GM19193 (cell line): ENCODE data around the gene LUC7L3.

Experiments
- POLR2A ChIP-seq: IDR thresholded peaks from 4 replicates; pipeline ENCODE4 v1.6.1; 2011; ENCODE audit not compliant: insufficient read depth, insufficient read length; ENCODE audit errors: extremely low read depth

LUC7L3 gene, protein sequence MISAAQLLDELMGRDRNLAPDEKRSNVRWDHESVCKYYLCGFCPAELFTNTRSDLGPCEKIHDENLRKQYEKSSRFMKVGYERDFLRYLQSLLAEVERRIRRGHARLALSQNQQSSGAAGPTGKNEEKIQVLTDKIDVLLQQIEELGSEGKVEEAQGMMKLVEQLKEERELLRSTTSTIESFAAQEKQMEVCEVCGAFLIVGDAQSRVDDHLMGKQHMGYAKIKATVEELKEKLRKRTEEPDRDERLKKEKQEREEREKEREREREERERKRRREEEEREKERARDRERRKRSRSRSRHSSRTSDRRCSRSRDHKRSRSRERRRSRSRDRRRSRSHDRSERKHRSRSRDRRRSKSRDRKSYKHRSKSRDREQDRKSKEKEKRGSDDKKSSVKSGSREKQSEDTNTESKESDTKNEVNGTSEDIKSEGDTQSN

DNA sequence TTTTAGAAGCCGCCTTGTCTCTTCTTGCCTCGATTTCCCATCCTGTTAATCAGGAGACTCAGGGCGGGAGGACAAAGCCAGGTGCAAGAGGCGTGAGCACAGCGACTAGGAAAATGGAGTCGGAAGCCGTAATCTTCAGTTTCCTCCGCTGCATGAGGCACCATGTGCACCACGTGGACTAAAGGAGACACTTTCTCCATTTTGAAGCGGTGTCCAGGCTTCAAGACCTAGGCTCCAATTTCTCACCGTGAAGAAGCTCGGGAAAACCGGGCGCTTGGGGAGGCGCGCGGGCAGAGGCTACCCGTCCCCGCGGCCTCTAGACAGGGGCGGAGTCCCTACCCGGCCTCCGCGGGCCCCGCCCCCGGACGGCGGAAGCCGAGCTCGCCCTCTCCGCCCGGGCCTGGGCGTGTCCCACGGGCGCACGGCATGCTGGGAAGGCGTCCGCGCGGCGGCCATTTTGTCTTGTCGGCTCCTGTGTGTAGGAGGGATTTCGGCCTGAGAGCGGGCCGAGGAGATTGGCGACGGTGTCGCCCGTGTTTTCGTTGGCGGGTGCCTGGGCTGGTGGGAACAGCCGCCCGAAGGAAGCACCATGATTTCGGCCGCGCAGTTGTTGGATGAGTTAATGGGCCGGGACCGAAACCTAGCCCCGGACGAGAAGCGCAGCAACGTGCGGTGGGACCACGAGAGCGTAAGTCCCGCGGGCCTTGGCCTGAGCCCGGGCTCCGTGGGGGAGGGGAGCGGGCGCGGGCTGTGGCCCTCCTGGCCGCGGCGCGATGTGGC, at the start of gene LUC7L3:
Gene LUC7L3 (plus strand): TSS at position 460 of the 780 bp plus-strand sequence. CDS start 130 bp downstream, at position 590.
- TF ChIP-seq POLR2A, result peak; percentile 97

DNA sequence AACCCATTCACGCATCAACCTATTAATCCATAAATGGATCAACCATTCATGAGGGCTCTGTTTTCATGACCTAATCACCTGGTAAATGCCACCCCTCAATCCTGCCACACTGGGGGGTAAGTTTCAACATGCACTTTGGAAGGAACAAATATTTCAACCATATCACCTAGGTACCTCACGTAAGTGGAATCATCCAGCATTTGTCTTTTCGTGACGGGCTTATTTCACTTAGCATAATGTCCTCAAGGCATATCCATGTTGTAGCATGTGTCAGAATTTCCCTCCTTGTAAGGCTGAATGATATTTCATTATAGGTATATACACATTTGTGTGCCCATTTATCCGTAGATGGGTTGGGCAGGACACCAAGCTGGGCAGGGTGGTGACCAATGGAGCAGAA, 47.3 kb upstream of the LUC7L3 start:
- TF ChIP-seq POLR2A, result no peak

DNA sequence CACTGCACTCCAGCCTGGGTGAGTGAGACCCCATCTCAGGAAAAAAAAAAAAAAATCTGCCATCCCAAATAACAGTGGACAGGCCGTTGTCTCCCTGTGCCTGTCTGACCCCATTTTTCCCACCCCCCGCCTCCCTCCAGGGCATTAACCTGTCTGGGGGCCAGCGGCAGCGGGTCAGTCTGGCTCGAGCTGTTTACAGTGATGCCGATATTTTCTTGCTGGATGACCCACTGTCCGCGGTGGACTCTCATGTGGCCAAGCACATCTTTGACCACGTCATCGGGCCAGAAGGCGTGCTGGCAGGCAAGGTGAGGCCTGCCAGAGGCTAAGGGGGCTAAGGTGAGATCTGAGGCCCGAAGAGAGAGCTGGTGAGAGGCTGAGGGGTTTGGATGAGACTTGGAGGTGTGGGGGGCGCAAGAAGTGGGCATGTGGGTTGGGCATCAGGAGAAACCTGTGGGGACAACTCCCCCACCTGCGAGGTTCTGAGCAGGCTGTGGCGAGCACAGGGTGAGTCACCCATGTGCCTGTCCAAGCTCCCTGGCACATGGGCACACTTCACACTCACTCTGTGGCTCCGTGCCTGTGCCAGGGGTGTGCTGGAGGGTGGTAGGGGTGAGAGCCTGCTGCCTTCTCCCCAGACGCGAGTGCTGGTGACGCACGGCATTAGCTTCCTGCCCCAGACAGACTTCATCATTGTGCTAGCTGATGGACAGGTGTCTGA, 46.4 kb upstream of the LUC7L3 start:
- TF ChIP-seq POLR2A, result no peak

DNA sequence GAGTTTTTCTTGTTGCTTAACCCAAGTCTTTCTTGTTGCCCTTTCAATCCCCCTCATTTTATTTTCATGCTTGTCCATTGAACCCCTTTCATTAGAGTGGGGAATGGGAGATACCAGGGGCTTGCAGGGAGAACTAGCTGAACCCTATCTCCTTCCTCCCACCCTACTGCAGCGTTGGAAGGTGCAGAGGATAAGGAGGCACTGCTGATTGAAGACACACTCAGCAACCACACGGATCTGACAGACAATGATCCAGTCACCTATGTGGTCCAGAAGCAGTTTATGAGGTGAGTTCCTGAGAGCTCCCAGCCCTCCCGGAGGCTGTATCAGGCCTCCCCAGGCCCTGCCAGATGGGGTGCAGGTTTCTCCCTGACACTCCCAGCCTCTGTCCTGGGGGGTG, 44.2 kb upstream of the LUC7L3 start:
- TF ChIP-seq POLR2A, result no peak

DNA sequence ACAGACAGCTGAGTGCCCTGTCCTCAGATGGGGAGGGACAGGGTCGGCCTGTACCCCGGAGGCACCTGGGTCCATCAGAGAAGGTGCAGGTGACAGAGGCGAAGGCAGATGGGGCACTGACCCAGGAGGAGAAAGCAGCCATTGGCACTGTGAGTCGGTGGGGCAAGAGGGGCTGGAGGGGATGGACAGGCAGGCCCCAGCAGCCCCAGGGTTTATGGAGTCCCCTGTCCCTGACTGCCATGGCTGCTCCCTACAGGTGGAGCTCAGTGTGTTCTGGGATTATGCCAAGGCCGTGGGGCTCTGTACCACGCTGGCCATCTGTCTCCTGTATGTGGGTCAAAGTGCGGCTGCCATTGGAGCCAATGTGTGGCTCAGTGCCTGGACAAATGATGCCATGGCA, 43.8 kb upstream of the LUC7L3 start:
- no peak for TF ChIP-seq POLR2A

DNA sequence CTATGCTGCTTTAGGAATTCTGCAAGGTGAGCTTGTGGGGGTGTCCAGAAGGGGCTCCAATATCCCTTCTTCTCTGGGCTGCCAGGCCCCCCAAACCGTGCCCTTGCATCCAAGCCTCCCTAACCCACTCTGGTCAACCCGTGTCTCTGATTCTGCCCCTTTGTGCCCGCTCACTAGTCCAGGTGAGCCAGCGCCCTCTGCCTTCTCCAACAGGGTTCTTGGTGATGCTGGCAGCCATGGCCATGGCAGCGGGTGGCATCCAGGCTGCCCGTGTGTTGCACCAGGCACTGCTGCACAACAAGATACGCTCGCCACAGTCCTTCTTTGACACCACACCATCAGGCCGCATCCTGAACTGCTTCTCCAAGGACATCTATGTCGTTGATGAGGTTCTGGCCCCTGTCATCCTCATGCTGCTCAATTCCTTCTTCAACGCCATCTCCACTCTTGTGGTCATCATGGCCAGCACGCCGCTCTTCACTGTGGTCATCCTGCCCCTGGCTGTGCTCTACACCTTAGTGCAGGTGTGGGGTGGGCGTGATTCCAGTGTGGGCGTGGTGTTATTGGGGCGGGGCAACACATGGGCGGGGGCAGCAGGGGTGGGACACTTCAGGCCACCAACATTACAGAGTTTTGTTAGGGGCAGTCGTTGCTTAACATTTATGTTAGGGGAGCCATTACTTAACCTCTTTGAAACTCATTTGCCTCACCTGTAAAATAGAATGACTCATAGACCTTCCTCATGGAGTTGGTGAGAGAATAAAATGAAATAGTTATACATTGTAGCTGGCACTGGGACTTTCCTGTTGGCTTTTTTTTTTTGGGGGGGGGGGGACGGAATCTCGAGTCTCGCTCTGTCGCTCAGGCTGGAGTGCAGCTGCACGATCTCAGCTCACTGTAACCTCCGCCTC, 43.1 kb upstream of the LUC7L3 start:
- TF ChIP-seq POLR2A, result no peak

DNA sequence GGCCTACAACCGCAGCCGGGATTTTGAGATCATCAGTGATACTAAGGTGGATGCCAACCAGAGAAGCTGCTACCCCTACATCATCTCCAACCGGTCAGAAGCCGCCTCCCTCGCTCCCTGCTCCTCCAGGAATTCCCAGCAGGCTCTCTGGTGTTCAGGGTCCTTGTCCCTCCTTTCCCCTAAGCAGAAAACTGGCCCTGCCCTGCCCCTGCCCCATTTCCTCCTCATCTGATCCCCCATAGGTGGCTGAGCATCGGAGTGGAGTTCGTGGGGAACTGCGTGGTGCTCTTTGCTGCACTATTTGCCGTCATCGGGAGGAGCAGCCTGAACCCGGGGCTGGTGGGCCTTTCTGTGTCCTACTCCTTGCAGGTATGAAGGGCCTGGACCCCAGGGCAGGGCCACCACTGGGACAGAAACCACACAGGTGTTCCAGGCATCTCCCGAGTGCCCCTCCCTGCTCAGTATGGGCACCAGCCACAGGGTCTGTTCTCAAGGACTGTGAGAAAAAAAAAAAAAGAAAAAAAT, 41.5 kb upstream of the LUC7L3 start:
- no peak for TF ChIP-seq POLR2A

DNA sequence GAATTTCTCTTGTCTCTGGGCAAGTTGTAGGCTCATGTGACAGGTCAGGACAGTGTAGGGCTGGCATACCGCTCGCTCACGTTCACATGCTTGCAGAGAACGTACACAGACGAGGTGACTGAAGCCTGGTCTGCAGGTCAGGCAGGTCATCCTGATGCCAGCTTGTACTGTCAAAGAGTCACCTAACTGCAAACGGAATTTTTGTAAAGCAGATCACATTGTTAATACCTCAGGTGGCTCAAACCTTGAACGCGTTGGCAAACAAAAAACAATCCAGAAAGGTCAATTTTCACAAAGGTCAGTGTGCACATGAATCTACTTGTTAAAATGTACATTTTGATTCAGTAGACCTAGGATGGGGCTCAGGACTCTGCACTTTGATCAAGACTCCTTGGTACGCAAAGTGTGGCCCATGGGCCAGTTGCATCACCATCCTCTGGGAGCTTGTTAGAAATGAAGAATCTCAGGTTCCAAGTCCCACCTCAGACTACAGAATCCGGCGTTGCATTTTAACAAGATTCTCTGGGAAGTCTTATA, 40.3 kb upstream of the LUC7L3 start:
- TF ChIP-seq POLR2A, result no peak

DNA sequence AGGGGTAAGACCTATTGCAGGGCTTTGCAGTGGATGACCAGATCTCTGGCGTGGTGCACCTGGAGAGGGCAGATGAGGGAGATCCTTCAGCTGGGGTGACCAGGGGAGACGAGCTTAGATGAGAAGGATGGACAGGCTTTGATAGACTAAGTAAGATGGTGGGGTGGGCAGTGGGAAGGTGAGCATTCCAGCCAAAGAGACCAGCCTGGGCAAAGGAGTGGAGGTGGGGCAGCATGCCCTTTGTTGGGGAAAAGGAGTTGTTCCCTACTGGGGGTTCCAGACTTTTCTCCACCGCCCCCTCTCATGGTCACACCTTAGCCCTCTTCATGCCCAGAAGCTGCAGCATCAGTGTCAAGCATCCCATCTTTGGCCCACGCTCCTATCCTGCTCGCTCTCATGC, 39.3 kb upstream of the LUC7L3 start:
- TF ChIP-seq POLR2A, result no peak

DNA sequence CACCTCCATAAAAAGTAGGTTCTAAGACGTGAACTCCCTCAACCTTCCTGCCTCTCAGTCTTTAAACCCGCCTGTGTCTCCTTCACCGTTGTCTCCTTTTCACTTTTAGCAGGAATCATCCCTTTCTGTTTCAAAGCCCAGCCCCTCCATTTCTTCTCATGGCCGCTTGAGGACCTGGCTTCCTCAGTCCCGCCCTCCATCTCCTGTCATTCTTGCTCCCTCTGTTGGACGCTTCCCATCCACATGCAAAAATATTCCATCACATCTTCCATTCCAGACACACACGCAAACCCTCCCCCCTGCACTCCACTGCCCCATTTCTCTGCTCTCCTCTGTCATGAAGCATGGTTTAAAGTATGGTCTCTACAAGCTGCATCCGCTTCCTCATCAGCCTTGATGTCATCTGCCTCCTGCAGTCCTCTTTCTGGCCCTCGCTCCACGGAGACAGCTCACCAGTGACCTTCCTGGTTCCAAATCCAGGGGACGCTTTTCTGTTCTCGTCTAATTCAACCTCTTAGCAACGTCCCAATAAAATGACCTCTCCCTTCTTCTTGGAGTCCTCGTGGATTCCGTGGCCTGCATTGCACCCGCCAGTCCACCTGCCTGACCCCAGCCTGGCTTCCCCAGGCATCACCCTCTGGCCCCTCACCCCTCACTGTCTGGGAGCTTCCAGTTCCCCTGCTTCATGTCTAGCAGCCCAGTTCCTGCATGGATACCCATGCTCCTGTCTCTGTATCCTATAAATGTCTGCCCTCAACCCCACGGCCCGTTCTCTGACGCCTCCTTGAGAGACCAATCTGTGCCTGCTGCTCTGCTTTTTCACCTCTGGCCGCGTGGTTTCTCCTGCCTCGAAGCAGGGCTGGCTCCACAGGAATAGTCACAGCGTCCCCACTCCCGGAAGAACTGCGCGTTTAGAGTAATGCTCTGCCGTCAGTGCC, 37.9 kb upstream of the LUC7L3 start:
- TF ChIP-seq POLR2A, result no peak

DNA sequence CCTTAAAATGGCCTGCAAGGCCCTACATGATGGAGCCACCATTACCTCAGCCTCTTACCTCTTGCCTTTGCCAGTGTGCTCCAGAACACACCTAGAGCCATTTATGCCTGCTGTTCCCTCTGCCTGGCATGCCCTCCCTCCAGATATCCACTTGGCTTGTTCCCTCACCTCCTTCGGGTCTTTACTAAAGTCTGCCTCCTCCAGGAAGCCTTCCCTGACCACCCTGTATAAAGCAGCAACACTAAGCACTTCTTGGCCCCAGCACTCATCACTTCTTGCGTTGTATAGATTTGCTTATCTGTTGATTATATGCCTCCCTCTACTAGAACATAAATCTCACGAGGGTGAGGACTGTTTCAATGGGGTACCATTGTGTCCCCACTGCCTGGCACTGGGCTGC, 37.0 kb upstream of the LUC7L3 start:
- TF ChIP-seq POLR2A, result no peak

DNA sequence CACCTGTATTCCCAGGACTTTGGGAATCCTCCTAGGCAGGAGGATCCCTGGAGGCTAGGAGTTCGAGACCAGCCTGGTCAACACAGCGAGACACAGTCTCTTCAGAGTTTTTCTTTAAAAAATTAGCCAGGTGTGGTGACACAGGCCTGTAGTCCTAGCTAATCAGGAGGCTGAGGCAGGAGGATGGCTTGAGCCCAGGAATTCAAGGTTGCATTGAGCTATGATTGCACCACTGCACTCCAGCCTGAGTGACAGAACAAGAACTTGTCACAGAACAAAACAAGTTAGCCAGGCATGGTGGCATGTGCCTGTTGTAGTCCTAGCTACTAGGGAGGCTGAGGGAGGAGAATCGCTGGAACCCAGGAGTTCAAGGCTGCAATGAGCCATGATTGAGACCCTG, 36.5 kb upstream of the LUC7L3 start:
- no peak for TF ChIP-seq POLR2A
